Subcutaneous abdominal adipose tissue (tissue), 5 donors: ENCODE measurements around the gene RPA4.

Experiments used
- H3K27ac ChIP-seq: one replicate; pipeline ENCODE4 v1.7.0; 2013; ENCODE audit warnings: low read depth, mild to moderate bottlenecking, inconsistent platforms, low read length, moderate library complexity
- H3K27me3 ChIP-seq, 5 donors: one replicate each; pipeline ENCODE4 v1.7.0; 2013; ENCODE audit warnings: low read length in 5 of 5, inconsistent platforms in 1 of 5; ENCODE audit not compliant: control insufficient read depth in 5 of 5, insufficient read depth in 4 of 5
- H3K36me3 ChIP-seq, 5 donors: one replicate each; pipeline ENCODE4 v1.7.0; 2013; ENCODE audit warnings: low read length in 5 of 5; ENCODE audit not compliant: control insufficient read depth in 5 of 5, insufficient read depth in 5 of 5
- H3K4me1 ChIP-seq, 5 donors: one replicate each; pipeline ENCODE4 v1.7.0; 2013; ENCODE audit warnings: low read length in 5 of 5, mild to moderate bottlenecking in 3 of 5, moderate library complexity in 1 of 5; ENCODE audit not compliant: control insufficient read depth in 5 of 5, insufficient read depth in 5 of 5
- H3K4me3 ChIP-seq, 5 donors: one replicate each; pipeline ENCODE4 v1.7.0; 2013; ENCODE audit warnings: low read length in 5 of 5, low read depth in 1 of 5
- H3K9ac ChIP-seq, 5 donors: one replicate each; pipeline ENCODE4 v1.7.0; 2013; ENCODE audit warnings: low read length in 5 of 5, mild to moderate bottlenecking in 4 of 5, moderate library complexity in 3 of 5
- H3K9me3 ChIP-seq, 5 donors: one replicate each; pipeline ENCODE4 v1.7.0; 2013; ENCODE audit warnings: low read length in 5 of 5; ENCODE audit not compliant: control insufficient read depth in 5 of 5
- donor health status: healthy.
- donor health status: healthy.
- donor health status: healthy.
- donor health status: healthy.
- donor health status: healthy.

Gene RPA4

GRCh38 chrX:96861218-96861617, 22.5 kb upstream of the RPA4 start:
- no peak overlapping the region for H3K4me3 ChIP-seq
- H3K27me3 ChIP-seq: peaks cover 0 to 6% (median 0%) of the 10 kb centered on the region in 5 donors
- no peak overlapping the region for H3K9ac ChIP-seq
- no peak overlapping the region for H3K27ac ChIP-seq
- no peaks in the 10 kb centered on the region for H3K9me3 ChIP-seq
- H3K4me1 ChIP-seq: no peaks in the 10 kb centered on the region
- H3K36me3 ChIP-seq: no peaks in the 10 kb centered on the region

DNA sequence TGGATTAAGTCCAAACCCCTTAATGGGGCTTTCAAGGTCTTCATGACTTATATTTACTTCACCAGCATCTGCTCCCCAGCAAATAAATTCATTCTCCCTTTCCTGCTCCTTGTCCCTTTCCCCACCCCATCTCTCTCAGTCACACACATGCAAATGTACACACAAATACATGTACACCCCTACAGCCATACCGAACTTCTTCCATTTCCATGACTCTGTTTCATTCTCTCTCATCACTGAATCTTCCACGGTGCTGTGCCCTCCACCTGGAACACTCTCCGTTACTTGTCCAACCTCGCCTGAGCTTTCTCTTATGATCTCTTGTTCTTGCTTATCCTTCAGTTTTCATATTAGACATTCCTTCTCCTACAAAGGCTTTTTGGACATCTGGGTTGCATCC, 22.0 kb upstream of the RPA4 start:
- no peak overlapping the region for H3K9ac ChIP-seq
- no peaks in the 10 kb centered on the region for H3K36me3 ChIP-seq
- no peak overlapping the region for H3K27ac ChIP-seq
- no peaks in the 10 kb centered on the region for H3K9me3 ChIP-seq
- H3K27me3 ChIP-seq: peaks cover 0 to 6% (median 0%) of the 10 kb centered on the region in 5 donors
- H3K4me3 ChIP-seq: no peak overlapping the region
- no peaks in the 10 kb centered on the region for H3K4me1 ChIP-seq

DNA sequence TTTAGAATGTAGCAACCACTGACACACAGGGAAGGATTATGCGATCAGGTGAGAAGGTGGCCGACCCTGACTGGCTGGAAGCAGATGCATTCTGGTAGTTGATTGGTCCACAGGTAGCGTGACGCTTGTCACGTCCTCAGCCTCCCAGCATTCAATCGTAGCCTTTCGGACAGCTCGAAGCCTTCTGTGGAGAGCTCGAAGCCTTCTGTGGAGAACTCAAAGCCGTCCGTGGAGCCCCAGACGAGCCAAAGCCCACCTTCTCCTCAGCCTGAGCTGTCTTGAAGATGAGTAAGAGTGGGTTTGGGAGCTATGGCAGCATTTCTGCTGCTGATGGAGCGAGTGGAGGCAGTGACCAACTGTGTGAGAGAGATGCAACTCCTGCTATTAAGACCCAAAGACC, 319 bp downstream of the RPA4 start:
- Histone ChIP-seq H3K27me3 (no peaks in the 10 kb centered on the region), H3K4me3 (no peak overlapping the region), H3K4me1 (no peaks in the 10 kb centered on the region), H3K9me3 (no peaks in the 10 kb centered on the region), H3K27ac (no peak overlapping the region), H3K36me3 (peaks cover 0 to 10% (median 0%) of the 10 kb centered on the region in 5 donors), H3K9ac (no peak overlapping the region)

DNA sequence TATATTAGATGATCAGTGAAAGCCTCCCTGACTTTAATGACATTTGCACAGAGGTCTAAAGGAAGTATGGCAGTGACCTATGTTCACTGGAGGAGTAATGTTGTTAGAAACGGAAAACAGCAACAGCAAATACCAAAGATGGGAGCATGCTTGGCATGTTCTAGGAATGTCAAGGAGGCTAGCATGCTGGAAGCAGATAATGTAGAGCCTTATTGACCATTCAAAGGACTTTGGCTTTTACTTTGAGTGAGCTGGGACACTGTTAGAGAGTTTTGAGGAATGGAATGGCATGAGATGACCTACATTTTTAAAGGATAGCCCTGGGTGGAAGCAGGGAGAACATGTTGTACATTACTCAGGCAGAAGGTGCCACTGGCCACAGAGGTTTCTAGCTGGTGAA, 6.0 kb downstream of the RPA4 start:
- no peak overlapping the region for H3K27ac ChIP-seq
- no peak overlapping the region for H3K4me3 ChIP-seq
- no peaks in the 10 kb centered on the region for H3K9me3 ChIP-seq
- no peaks in the 10 kb centered on the region for H3K27me3 ChIP-seq
- no peaks in the 10 kb centered on the region for H3K4me1 ChIP-seq
- H3K9ac ChIP-seq: no peak overlapping the region
- peaks cover 0 to 2% (median 0%) of the 10 kb centered on the region in 5 donors for H3K36me3 ChIP-seq

DNA sequence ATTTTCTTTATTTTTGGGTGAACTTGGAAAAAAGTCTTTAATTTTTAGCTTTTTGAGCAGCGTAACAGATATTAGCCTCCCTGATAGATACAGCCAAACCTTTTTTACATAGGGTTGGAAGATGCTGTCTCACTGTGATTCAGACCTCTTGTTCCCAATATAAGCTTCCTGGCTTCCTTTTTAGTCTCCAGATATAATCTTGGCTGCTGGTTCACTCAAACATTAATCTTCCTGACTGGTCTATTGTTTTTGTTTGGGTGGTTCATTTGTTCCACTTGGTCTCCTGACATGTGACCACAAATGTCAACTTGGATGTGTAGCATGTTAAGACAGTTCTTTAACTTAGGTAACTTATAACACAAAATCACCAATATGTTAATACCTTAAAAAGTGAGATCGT, 23.0 kb downstream of the RPA4 start:
- Histone ChIP-seq H3K9ac (no peak overlapping the region), H3K27me3 (no peaks in the 10 kb centered on the region), H3K4me3 (no peak overlapping the region), H3K9me3 (no peaks in the 10 kb centered on the region), H3K27ac (no peak overlapping the region), H3K36me3 (no peaks in the 10 kb centered on the region), H3K4me1 (peaks cover 0 to 13% (median 12%) of the 10 kb centered on the region in 5 donors)

- Histone ChIP-seq H3K27ac (no peak overlapping the region), H3K9ac (no peak overlapping the region), H3K27me3 (no peaks in the 10 kb centered on the region), H3K4me3 (no peak overlapping the region), H3K9me3 (no peaks in the 10 kb centered on the region), H3K4me1 (peaks cover 0 to 15% (median 12%) of the 10 kb centered on the region in 5 donors), H3K36me3 (no peaks in the 10 kb centered on the region)
Measured at GRCh38 chrX:96907516-96908272, 24.0 kb downstream of the RPA4 start.

DNA sequence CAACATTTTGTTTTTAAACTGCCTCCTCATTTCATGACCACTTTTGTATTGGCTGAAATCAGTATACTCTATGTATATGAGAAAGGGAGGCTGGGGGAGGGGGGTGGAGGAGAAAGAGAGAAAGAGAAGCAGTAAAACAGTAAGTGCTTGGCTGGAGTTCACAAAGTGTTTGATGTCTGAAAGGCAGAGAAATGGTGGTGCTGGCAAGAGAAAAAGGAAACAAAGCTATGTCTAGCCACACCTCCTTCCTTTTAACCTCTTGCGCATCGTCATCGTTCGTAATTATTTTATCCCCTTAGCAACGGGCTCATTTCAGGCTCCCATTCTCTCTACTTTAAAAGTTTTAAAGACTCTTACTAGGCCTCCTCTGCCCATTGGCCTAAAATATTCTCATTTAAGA, 25.6 kb downstream of the RPA4 start:
- no peaks in the 10 kb centered on the region for H3K9me3 ChIP-seq
- H3K27me3 ChIP-seq: no peaks in the 10 kb centered on the region
- no peak overlapping the region for H3K9ac ChIP-seq
- H3K4me3 ChIP-seq: no peak overlapping the region
- H3K27ac ChIP-seq: no peak overlapping the region
- peaks cover 0 to 15% (median 12%) of the 10 kb centered on the region in 5 donors for H3K4me1 ChIP-seq
- H3K36me3 ChIP-seq: no peaks in the 10 kb centered on the region

- no peak overlapping the region for H3K4me3 ChIP-seq
- no peak overlapping the region for H3K9ac ChIP-seq
- no peak overlapping the region for H3K27ac ChIP-seq
- no peaks in the 10 kb centered on the region for H3K27me3 ChIP-seq
- no peaks in the 10 kb centered on the region for H3K4me1 ChIP-seq
- no peaks in the 10 kb centered on the region for H3K36me3 ChIP-seq
- H3K9me3 ChIP-seq: no peaks in the 10 kb centered on the region
Measured at GRCh38 chrX:96918864-96919263, 35.2 kb downstream of the RPA4 start.

GRCh38 chrX:96919672-96920071, 36.0 kb downstream of the RPA4 start:
- Histone ChIP-seq H3K27me3 (no peaks in the 10 kb centered on the region), H3K9ac (no peak overlapping the region), H3K27ac (no peak overlapping the region), H3K4me1 (no peaks in the 10 kb centered on the region), H3K9me3 (no peaks in the 10 kb centered on the region), H3K4me3 (no peak overlapping the region), H3K36me3 (no peaks in the 10 kb centered on the region)

DNA sequence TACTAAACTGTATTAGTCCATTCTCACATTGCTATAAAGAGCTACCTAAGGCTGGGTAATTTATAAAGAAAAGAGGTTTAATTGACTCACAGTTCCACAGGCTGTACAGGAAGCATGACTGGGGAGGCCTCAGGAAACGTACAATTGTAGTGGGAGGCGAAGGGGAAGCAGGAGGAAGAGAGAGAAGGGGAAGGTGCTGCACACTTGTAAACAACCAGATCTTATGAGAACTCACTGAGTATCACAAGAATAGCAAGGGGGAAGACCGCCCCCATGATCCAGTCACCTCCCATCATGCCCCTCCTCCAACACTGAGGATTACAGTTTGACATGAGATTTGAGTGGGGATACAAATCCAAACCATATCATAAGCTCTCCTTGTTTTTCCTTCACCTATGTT, 40.9 kb downstream of the RPA4 start:
- Histone ChIP-seq H3K4me3 (no peak overlapping the region), H3K27ac (no peak overlapping the region), H3K36me3 (no peaks in the 10 kb centered on the region), H3K9me3 (no peaks in the 10 kb centered on the region), H3K9ac (no peak overlapping the region), H3K4me1 (no peaks in the 10 kb centered on the region), H3K27me3 (no peaks in the 10 kb centered on the region)
